Brain pericyte (primary cell): ENCODE measurements around the gene OGN.

Source experiments
- DNase-seq: peaks from one replicate; pipeline ENCODE4 v3.0.0-alpha.2; 2012; ENCODE audit warnings: low read depth, low spot score

Gene OGN

DNA sequence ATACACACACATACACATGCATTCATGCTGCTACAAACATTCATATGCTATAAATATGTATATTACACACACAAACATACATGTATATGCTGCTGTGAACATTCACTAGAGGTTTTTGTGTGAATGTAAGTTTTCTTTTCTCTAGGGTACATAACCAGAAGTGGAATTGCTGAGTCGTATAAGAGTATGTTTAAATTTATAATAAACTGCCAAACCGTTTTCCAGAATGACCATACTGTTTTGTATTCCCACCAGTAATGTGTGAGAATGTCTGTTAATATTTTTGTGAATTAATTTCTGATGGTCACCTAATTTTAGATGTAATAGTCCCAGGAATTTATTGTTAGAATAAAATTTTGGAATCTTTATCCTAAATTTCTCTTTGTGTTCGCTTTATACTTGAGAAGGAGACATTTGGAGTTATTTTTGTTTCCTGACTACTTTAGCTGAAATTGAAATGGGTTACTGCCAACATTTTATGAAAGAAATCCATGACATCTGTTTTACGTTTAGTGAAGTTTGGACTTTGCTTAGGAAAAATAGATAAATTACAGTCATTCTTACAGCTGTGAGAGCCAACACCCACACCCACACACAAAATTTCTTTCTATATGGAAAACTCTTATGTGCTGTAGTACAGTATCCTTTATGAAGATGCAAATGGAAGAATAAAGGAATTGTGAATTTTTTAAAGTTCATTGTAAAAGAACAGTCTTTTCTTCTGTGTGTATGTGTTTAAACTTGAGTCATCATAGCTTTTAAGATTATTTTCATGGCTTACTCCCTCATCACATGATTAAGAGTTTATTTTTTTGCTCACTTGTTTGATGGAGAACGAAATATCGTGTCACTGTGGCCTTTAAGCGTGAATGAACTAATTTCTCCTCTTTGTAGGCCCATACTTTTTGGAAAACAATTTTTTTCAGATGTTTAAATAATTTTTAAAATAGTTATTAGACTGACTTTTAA, 54.3 kb downstream of the OGN start:
- peak; percentile 50 for DNase-seq

DNA sequence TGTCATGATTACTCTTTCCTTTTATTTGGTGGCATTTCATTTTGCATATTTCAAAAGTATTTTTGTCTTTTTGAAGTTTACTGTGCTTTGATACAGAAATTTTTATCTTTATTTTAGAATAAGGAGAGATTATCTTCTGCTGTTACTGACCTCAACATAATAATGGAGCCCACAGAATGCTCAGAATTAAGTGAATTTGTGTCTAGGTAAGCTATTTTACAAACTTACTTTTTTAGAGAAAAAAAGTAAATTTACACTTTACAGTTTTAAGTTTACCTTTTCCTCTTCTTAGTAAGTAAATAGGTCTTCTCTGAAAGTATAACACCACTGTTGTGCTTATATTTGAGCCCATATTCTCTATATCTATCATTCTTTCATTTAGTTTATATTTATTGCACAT, 58.8 kb downstream of the OGN start:
- DNase-seq, result no peak

DNA sequence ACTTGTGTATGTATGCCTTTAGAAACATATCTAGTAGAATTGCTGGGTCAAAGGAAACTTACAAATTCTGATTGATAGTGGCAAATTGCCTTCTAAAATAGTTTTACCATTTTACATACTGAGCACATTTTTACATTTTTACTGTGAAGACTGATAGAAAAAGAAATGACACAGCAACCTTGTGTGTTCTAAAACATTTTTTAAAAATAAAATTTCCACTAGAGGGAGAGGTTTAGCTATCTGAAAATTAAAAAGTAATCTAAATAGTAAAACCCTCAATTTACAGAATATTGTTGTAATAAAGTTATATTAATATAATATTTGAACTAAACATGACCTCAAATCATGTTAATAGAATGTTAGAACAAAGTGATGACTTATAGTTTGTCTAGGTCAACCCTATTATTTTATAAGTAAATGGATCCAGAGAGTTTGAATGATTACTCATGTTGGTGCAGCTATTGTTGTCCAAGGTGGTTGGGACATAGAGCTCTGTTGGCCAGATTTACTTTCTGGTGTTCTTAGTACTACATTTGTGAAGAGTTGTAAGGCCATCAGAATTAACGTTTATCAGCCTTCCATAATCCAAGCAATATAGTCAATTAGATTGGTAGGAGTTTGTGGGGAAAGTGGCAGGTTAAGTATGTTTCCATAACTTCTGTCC, 61.4 kb downstream of the OGN start:
- DNase-seq, result no peak

DNA sequence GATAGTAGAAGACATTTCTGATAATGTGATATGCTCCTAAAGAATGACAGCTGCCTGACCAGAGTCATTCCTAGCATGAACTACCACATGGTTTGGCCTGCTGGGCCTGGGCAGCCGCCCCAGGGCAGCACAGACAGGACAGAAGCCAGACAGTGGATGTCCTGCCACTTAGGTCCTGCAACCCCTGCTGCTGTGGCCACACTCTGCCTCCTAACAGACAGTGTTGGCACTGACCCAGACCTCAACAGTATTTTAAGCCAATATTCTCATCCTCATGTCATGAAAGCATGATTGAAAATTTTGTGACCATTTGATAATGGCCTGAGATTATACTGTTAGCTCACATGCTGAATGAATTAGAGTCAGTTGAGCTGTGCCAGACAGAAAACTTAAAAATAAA, 62.8 kb downstream of the OGN start:
- DNase-seq, result no peak

DNA sequence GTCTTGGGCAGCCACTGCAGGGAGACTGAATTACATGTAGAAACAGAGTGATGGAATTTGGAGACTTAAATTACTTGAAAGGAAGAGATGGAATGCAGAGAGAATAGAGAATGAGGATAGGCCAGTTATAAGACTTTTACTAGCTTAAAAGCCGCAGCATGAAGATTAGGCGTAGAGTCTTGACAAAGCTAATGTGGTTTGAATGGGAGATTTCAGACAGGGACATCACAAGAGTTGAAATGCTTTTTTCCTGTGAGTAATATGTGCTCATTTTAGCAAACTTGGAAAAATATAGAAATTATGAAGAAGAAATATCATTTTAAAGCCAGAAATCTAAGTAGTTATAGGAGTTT, 71.1 kb downstream of the OGN start:
- no peak for DNase-seq
